Dendritic cell treated with granulocyte-macrophage colony-stimulating factor and Interleukin-4, amounts not matched to agents 40 ng/mL and 50 ng/mL, for 4 days (primary cell): Measurements from ENCODE around the gene TWIST2.

Source experiments
- H3K27ac Mint-ChIP-seq: one replicate; pipeline ENCODE4 v1.8.0; 2022; ENCODE audit warnings: mild to moderate bottlenecking, mixed read lengths
- H3K27me3 Mint-ChIP-seq: one replicate; pipeline ENCODE4 v1.8.0; 2022; ENCODE audit warnings: mild to moderate bottlenecking, mixed read lengths
- H3K36me3 Mint-ChIP-seq: one replicate; pipeline ENCODE4 v1.8.0; 2022; ENCODE audit warnings: low read depth, mixed read lengths
- H3K4me1 Mint-ChIP-seq: one replicate; pipeline ENCODE4 v1.8.0; 2022; ENCODE audit warnings: low read depth, mixed read lengths
- H3K4me3 Mint-ChIP-seq: one replicate; pipeline ENCODE4 v1.8.0; 2022; ENCODE audit warnings: mild to moderate bottlenecking, moderate library complexity, mixed read lengths
- H3K9me3 Mint-ChIP-seq: one replicate; pipeline ENCODE4 v1.8.0; 2022; ENCODE audit warnings: mixed read lengths
- intact Hi-C: fragments of 100-400 bp; cut with micrococcal nuclease; formaldehyde crosslinking; loops from one replicate; pipeline ENCODE4 v1.15.0; 2022

The TWIST2 gene

DNA sequence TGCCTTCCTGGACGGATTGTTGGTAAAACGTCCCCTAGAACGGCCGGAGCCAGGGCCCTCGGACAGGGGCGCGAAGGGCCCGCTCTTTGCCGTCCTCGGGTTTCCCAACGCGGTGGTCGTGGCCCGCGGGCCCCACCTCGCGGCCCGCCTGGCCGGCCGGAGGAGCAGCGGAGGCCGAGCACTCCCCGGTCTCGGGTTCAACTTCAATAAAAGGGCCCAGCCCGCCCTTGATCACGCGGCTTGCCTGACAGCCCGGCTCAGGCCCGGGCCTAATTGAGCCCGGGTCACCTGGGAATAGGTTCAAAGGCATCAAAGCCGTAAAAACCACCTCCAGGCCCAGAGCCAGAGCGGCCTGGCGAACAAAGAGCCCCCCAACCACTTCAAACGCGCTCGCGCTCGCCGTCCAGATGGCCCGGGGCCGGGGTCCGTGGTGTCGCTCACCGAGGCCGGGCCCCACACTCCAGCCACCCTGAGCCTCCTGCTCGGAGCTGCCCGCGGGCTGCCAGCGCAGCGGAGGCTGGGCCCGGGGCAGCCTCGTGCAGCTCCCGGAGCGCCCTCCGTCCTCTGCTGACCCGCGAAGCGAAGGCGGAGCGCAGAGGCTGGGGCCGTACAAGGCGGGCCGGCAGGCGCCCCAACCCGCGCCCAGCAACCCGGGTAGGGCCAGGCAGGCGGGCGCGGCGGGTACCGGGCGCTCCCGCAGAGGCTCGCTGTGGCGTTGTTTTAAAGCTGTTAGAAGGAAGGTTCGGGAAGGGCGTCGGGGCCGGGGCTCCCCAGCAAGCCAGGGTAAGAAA lies 1.1 kb upstream of the TWIST2 start:
- no peaks in the 10 kb centered on the region for H3K36me3 Mint-ChIP-seq

DNA sequence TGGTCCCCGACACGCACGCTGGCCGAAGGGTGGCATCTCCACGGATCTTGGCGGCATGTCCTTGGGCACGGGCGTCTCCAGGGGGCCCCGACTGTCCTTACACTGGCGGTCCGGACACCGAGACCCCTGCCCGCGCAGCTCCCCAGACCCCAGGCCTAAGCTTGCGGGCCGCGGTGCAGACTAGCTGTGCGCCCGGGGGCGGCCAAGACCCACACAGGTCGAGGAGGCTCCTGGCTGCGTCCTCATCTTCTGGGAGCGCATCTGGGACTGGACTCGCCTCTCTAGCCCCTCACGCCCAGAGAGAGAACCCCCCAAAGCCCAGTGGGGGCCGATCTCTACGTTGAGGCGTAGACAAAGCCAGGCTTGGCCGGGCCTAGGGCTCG lies 475 bp upstream of the TWIST2 start:
- Mint-ChIP-seq H3K27ac (no peak overlapping the region), H3K4me1 (peaks cover 19% of the 10 kb centered on the region), H3K36me3 (no peaks in the 10 kb centered on the region), H3K9me3 (no peaks in the 10 kb centered on the region), H3K27me3 (peaks cover 86% of the 10 kb centered on the region), H3K4me3 (peak overlapping the region; percentile 58)
- intact Hi-C loops, result no loop called here

More for the DNA sequence above, 1.1 kb upstream of the TWIST2 start:
- no peak overlapping the region for H3K27ac Mint-ChIP-seq
- H3K4me3 Mint-ChIP-seq, result peak overlapping the region; percentile 58
- peaks cover 19% of the 10 kb centered on the region for H3K4me1 Mint-ChIP-seq
- no peaks in the 10 kb centered on the region for H3K9me3 Mint-ChIP-seq
- peaks cover 84% of the 10 kb centered on the region for H3K27me3 Mint-ChIP-seq
- intact Hi-C loops, result no loop called here

DNA sequence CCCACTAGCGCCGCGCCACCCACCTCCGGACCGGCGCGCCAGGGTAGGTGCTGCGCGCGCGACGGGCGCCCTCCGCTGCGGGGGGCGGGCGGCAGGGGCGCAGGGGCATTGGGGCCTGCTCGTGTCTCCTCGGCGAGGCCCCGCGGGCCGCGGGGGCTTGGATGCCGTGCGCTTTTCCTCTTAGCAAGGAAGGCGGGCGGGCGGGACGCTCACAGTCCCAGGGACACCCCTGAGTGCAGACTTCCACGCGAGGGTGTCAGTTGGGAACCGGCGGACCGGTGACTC lies 748 bp downstream of the TWIST2 start:
- peak overlapping the region; percentile 61 for H3K4me3 Mint-ChIP-seq
- peaks cover 83% of the 10 kb centered on the region for H3K27me3 Mint-ChIP-seq
- peaks cover 19% of the 10 kb centered on the region for H3K4me1 Mint-ChIP-seq
- intact Hi-C loops, result no loop called here
- H3K9me3 Mint-ChIP-seq, result no peaks in the 10 kb centered on the region
- no peak overlapping the region for H3K27ac Mint-ChIP-seq
- H3K36me3 Mint-ChIP-seq, result no peaks in the 10 kb centered on the region

DNA sequence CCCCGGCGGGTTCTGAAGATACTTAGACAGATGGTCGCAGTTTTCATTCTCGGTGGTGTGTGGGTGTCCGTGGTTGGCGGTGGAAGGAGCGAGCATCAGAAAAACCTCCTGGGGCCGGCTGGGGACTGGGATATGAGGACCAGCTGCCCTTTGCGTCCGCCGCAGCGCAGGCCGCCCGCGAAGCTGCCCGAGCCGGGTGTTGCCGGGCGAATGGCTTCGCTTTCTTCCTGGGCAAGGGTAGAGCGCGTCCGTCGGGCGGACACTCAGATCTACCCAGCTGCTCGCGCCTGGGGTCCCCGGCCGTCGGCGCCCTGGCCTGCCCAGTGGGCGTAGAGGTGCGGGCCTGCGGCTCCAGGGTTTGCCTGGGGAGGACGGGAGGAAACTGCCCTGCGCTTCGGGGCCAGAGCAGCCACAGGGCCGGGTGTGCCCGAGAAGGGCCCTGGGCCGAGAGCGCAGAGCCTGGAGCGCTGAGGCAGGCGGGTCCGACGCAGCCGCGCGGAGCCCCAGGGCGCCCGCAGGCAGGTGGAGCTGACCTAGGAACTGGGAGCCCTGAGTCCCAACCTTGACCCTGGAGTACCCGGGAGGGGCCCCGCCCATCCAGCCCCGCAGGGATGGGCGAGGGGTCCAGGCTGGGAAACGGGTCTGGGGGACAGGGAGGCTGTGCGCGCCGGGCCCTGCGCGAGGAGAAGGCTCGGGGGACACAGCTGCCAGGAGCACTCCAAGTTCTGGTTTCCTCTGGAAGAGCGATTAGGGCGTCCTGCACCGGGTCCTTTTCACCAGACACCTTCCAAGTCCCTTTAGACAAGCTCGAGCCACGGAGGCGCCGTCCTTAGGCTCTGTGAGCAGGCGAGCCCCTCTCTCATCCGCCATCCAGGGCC lies 1.3 kb downstream of the TWIST2 start:
- peaks cover 19% of the 10 kb centered on the region for H3K4me1 Mint-ChIP-seq
- intact Hi-C loops, result no loop called here
- no peak overlapping the region for H3K27ac Mint-ChIP-seq
- H3K9me3 Mint-ChIP-seq, result no peaks in the 10 kb centered on the region
- H3K36me3 Mint-ChIP-seq, result no peaks in the 10 kb centered on the region
- peak overlapping the region; percentile 61 for H3K4me3 Mint-ChIP-seq
- peaks cover 83% of the 10 kb centered on the region for H3K27me3 Mint-ChIP-seq

DNA sequence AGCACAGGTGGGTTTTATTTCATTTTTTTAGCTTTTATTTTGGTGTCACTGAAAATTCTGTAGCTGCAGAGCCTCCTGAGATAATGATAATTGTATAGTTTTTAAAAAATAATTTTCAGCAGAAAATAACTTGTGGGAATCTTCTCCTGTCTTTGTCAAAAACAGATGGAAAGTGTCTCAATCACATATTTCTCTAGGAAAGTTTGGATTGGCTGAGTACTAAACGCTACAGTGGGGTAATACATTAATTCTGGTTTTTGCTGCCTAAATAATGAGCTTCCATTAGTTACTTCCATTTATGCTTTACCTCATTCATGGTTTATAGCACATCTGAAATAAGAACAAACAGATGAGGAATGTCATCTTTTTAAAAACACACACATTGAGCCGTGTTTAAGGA lies 2.2 kb downstream of the TWIST2 start:
- H3K9me3 Mint-ChIP-seq, result peaks cover 3% of the 10 kb centered on the region
- peaks cover 19% of the 10 kb centered on the region for H3K4me1 Mint-ChIP-seq
- no peak overlapping the region for H3K27ac Mint-ChIP-seq
- H3K36me3 Mint-ChIP-seq, result no peaks in the 10 kb centered on the region
- intact Hi-C loops, result no loop called here
- H3K27me3 Mint-ChIP-seq, result peaks cover 83% of the 10 kb centered on the region
- H3K4me3 Mint-ChIP-seq, result no peak overlapping the region

DNA sequence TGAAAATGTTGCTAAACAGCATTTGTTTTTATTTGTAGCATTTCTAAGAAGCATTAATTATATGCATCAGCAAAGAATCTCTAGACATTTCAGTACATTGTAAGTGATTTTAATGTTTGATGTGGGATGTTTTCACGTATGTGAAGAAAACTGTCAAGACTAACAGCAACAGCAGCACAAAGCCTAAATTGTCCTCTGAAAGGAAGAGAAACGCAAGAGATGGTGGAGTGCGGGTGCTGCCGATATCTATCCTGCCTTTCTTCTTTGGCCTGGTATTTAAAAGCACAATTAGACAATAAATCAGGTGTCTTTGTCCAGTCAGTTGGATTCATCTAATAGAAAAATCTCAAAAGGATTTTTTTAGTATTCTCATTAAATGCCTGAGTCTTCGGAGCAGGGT lies 3.1 kb downstream of the TWIST2 start:
- H3K4me3 Mint-ChIP-seq, result no peak overlapping the region
- H3K27me3 Mint-ChIP-seq, result peaks cover 83% of the 10 kb centered on the region
- H3K36me3 Mint-ChIP-seq, result no peaks in the 10 kb centered on the region
- H3K27ac Mint-ChIP-seq, result no peak overlapping the region
- intact Hi-C loops, result no loop called here
- H3K9me3 Mint-ChIP-seq, result peaks cover 5% of the 10 kb centered on the region
- H3K4me1 Mint-ChIP-seq, result peaks cover 19% of the 10 kb centered on the region

DNA sequence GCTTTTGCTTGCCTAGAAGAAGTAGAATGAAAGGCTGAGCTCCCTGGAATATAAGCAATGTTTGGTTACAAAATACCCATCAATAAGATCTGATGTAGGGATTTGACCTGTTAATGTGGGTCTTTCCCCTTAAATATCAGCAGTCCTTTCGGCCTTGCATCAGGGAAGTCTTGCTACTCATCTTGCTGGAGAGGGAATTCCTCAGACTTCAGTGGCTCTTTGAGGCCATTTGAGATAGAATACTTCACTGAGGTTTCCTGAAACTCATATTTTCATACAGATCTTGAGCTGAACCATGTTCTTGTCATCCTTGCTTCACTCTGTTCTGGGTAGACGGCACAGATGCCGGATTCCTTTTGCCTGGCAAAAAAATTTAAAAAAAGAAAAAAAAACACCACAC lies 3.9 kb downstream of the TWIST2 start:
- Mint-ChIP-seq H3K36me3 (no peaks in the 10 kb centered on the region), H3K4me3 (no peak overlapping the region), H3K27ac (no peak overlapping the region), H3K9me3 (peaks cover 5% of the 10 kb centered on the region), H3K27me3 (peaks cover 76% of the 10 kb centered on the region), H3K4me1 (peaks cover 17% of the 10 kb centered on the region)
- intact Hi-C loops, result no loop called here

DNA sequence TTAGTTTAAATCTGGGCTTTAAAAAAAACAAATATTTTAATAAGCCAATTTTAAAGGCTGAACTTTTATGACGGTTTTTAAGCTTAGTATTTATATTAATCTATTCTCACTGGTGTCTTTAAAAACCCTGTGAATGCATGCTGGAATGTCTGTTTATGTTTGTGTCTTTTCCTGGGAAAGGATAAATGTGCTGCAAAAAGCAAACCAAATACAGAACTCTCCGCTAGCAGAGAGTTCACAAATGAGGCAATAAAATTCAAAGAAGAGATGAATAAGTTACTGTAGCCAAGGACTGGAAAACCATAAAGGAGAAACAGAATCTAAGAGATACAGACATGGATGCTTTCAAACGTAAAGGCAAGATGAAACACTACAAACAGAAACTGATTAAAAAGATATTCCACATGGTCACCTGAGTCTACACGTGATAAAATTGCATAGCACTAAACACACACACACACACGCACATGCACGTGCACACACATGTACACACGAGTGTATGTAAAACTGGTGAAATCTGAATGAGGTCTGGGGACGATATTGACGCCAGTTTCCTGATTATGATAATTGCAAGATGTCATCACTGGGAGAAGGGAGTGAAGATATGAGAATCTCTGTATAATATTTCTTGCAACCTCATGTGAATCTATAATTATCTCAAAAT lies 4.5 kb downstream of the TWIST2 start:
- H3K4me3 Mint-ChIP-seq, result no peak overlapping the region
- H3K27me3 Mint-ChIP-seq, result peaks cover 72% of the 10 kb centered on the region

DNA sequence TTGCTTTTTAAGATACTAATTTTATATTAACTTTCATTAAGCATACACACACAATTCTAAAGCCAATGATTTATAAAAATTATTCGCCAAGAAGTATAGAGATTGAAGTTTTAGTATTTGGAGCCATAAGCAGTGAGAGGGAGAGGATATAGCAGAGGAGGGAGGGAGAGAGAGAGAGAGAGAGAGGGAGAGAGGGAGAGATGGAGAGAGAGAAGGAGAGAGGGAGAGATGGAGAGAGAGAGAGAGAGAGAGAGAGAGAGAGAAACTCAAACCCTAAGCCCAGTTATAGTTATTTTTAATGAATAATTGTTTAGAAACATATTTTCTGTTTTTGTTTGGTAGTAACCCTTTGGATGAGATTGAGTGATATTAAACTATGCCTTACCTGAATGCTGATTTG lies 5.3 kb downstream of the TWIST2 start:
- H3K4me3 Mint-ChIP-seq, result no peak overlapping the region
- intact Hi-C loops, result no loop called here
- H3K27ac Mint-ChIP-seq, result no peak overlapping the region
- peaks cover 22% of the 10 kb centered on the region for H3K4me1 Mint-ChIP-seq
- H3K36me3 Mint-ChIP-seq, result no peaks in the 10 kb centered on the region
- H3K9me3 Mint-ChIP-seq, result peaks cover 5% of the 10 kb centered on the region
- peaks cover 67% of the 10 kb centered on the region for H3K27me3 Mint-ChIP-seq

More for the DNA sequence above, 4.5 kb downstream of the TWIST2 start:
- Mint-ChIP-seq H3K36me3 (no peaks in the 10 kb centered on the region), H3K4me1 (peaks cover 16% of the 10 kb centered on the region), H3K9me3 (peaks cover 5% of the 10 kb centered on the region), H3K27ac (no peak overlapping the region)
- intact Hi-C loops, result no loop called here

DNA sequence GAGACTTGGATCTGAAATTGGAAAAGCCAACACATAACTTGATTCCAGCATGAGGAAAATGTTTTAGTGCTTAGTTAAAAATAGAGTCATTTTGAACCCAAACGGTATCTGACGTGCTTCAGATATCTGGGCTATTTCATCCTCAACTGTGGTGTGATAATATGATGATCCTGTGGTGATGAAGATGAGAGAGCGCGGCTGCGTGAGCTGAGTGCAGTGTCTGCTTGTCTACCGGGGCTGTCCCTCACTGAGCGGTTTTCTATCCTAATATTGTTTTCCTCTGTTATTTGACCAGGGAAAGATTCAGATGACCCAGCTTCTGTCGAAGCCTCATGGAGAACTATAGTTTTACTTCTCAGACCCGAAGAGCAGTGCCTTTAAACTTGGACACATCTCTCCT lies 5.8 kb downstream of the TWIST2 start:
- no peaks in the 10 kb centered on the region for H3K36me3 Mint-ChIP-seq
- H3K9me3 Mint-ChIP-seq, result peaks cover 5% of the 10 kb centered on the region

DNA sequence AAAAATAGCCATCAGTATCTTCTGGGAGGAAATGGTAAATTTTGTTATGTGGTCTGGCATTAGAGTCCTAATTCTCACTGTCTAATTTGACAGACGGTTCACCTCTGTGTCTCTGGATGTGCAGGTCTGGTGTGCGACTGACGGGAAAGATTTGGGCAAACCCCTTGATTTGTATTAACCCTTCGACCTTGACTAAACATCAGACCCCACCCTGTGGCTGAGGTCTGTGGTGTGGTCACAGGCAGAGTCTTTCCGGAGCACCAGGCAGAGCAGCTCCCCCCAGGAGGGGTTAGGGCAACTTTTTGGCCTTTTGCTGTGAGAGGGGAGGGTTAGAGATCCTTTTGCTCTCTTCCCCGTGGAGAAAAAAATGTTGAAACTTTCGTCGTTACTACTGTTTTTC lies 6.4 kb downstream of the TWIST2 start:
- H3K27ac Mint-ChIP-seq, result no peak overlapping the region
- H3K9me3 Mint-ChIP-seq, result peaks cover 5% of the 10 kb centered on the region
- no peaks in the 10 kb centered on the region for H3K36me3 Mint-ChIP-seq
- H3K4me3 Mint-ChIP-seq, result no peak overlapping the region
- intact Hi-C loops, result no loop called here
- H3K4me1 Mint-ChIP-seq, result peaks cover 13% of the 10 kb centered on the region
- peaks cover 59% of the 10 kb centered on the region for H3K27me3 Mint-ChIP-seq

More for the DNA sequence above, 5.8 kb downstream of the TWIST2 start:
- intact Hi-C loops, result no loop called here
- H3K4me3 Mint-ChIP-seq, result no peak overlapping the region
- peaks cover 62% of the 10 kb centered on the region for H3K27me3 Mint-ChIP-seq
- H3K4me1 Mint-ChIP-seq, result peaks cover 17% of the 10 kb centered on the region
- H3K27ac Mint-ChIP-seq, result no peak overlapping the region

DNA sequence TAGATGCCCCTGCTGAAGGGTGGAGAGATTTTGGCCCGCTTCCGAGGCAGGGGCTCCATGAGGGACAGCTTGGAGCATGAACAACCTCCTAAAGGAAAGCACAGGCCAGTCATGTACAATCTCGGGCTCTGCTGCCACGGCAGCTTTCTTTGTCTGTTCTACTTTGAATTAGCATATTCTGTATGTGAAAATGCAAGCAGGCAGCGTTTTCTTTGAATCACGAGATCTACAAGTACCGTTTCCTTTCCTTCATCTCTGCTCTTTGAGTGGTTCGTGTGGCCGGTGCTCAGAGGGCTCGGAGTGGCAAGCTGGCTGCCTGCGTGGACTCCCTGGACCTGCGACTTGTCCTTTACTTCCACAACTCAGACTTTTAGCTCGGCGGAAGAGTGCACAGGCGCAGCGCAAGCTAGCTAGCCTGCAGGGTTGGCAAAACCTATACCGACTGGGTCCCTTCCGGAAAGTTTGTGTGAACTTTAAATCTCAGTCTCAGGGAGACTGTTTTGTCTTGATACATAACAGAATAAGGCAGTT lies 6.9 kb downstream of the TWIST2 start:
- intact Hi-C loops, result no loop called here
- Mint-ChIP-seq H3K4me3 (no peak overlapping the region), H3K36me3 (no peaks in the 10 kb centered on the region), H3K9me3 (peaks cover 5% of the 10 kb centered on the region), H3K4me1 (peaks cover 13% of the 10 kb centered on the region), H3K27me3 (peaks cover 58% of the 10 kb centered on the region), H3K27ac (no peak overlapping the region)

DNA sequence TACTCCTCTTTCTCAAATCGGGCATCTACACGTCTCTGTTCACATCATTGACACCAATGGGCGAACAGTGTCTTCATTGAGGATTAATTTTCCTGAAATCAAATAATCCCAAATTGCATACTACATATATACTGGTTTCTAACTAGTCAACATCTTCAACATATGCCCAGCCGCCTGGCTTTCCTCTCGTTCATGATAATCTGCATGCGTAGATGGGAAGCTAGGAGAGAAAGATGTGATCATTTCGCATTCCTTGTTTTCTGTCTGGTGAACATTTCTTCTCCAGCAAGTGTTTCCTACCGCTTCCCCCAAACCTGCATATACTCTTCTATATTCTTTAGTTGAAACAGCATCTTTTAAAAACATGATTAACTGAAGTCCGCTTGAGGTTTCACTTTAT lies 7.4 kb downstream of the TWIST2 start:
- Mint-ChIP-seq H3K4me3 (no peak overlapping the region), H3K27ac (no peak overlapping the region), H3K36me3 (no peaks in the 10 kb centered on the region), H3K9me3 (peaks cover 5% of the 10 kb centered on the region), H3K27me3 (peaks cover 57% of the 10 kb centered on the region), H3K4me1 (peaks cover 13% of the 10 kb centered on the region)
- intact Hi-C loops, result no loop called here
